IPS-20b (cell line): ENCODE results near the gene BCAS3.
"Not testable (repeated sequence)": the region's sequence is repeated elsewhere in the genome, so short reads cannot be mapped to it uniquely, and the experiment has no call there.

ENCODE experiments used
- H3K27ac ChIP-seq: one replicate; pipeline ENCODE4 v1.5.1; 2013; ENCODE audit warnings: low read length
- H3K27me3 ChIP-seq: 2 replicates; pipeline ENCODE4 v1.6.1; 2013; ENCODE audit warnings: mild to moderate bottlenecking, low read length, inconsistent platforms; ENCODE audit not compliant: insufficient read depth
- H3K36me3 ChIP-seq: 2 replicates; pipeline ENCODE4 v1.6.1; 2013; ENCODE audit warnings: low read depth, mild to moderate bottlenecking, inconsistent platforms, low read length, moderate library complexity; ENCODE audit not compliant: insufficient read depth
- H3K4me1 ChIP-seq: 2 replicates; pipeline ENCODE4 v1.6.1; 2013; ENCODE audit warnings: mild to moderate bottlenecking, control low read depth, inconsistent platforms, low read length, moderate library complexity; ENCODE audit not compliant: insufficient read depth
- H3K4me3 ChIP-seq: 2 replicates; pipeline ENCODE4 v1.5.1; 2013; ENCODE audit warnings: mild to moderate bottlenecking, low read length, inconsistent platforms
- H3K9ac ChIP-seq: 2 replicates; pipeline ENCODE4 v1.6.1; 2013; ENCODE audit warnings: low read depth, mild to moderate bottlenecking, inconsistent platforms, low read length, moderate library complexity
- H3K9me3 ChIP-seq: 2 replicates; pipeline ENCODE4 v1.6.1; 2013; ENCODE audit warnings: mild to moderate bottlenecking, low read depth, low read length, inconsistent platforms; ENCODE audit not compliant: insufficient read depth

Gene BCAS3

DNA sequence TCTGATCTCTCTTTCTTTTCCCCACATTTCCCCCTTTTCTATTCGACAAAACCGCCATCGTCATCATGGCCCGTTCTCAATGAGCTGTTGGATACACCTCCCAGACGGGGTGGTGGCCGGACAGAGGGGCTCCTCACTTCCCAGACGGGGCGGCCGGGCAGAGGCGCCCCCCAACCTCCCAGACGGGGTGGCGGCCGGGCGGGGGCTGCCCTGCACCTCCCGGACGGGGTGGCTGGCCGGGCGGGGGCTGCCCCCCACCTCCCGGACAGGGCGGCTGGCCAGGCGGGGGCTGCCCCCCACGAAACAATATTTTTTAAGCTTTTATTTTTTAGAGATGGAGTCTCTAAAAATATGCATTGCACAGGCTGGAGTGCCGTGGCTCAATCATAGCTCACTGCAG, 299.2 kb downstream of the BCAS3 start:
- H3K9ac ChIP-seq, H3K4me3 ChIP-seq, H3K27me3 ChIP-seq, H3K9me3 ChIP-seq, H3K27ac ChIP-seq, H3K36me3 ChIP-seq, H3K4me1 ChIP-seq: not testable (repeated sequence)

GRCh38 chr17:60989379-60989778, 311.7 kb downstream of the BCAS3 start:
- H3K9ac ChIP-seq = no peak overlapping the region
- no peaks in the 10 kb centered on the region for H3K36me3 ChIP-seq
- H3K27ac ChIP-seq = no peak overlapping the region
- H3K4me1 ChIP-seq = no peaks in the 10 kb centered on the region
- H3K9me3 ChIP-seq = no peaks in the 10 kb centered on the region
- no peak overlapping the region for H3K4me3 ChIP-seq
- no peaks in the 10 kb centered on the region for H3K27me3 ChIP-seq

- H3K36me3 ChIP-seq = no peaks in the 10 kb centered on the region
- H3K27ac ChIP-seq = no peak overlapping the region
- H3K9ac ChIP-seq = no peak overlapping the region
- H3K4me3 ChIP-seq = no peak overlapping the region
- no peaks in the 10 kb centered on the region for H3K9me3 ChIP-seq
- H3K27me3 ChIP-seq = no peaks in the 10 kb centered on the region
- no peaks in the 10 kb centered on the region for H3K4me1 ChIP-seq
Measured at GRCh38 chr17:60989846-60990245, 312.2 kb downstream of the BCAS3 start.

DNA sequence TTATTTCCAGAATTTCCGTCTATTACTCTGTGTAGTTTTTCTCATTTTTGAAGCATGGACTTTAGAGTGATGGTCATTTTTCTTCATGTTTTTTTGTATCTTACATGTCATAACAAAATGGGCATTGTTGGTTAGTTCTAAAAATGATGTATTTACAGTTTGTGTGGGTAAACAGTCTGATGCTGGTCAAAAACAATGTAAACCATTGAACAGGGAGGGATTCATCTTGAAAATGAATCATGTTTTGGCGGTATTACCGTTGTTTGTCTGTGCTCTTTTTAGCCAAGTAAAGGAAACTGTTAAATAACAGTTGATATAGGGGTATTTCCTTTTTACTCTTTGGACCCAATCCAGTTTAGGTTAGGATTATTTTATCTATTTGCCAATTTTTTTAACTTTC, 315.8 kb downstream of the BCAS3 start:
- Histone ChIP-seq H3K36me3 (no peaks in the 10 kb centered on the region), H3K9ac (no peak overlapping the region), H3K9me3 (no peaks in the 10 kb centered on the region), H3K27ac (no peak overlapping the region), H3K27me3 (no peaks in the 10 kb centered on the region), H3K4me3 (no peak overlapping the region), H3K4me1 (no peaks in the 10 kb centered on the region)

DNA sequence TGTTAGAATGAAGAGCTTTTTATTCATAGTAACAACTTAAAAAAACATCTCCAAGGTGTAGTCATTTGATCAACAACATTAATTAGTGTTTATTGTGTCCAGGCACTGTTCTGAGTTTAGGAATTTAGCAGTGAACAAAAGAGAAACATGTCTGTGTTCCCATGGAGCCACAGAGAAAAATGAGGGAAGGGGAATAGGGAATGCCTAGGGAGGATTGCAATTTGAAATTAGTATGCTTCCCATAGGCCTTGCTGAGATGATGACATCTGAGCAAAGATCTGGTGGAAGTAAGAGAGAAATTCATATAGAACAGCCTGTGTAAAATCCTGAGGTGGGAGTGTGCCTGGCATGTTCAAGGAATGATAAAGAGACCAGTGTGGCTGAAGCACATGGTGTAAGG, 318.0 kb downstream of the BCAS3 start:
- Histone ChIP-seq H3K9me3 (no peaks in the 10 kb centered on the region), H3K36me3 (no peaks in the 10 kb centered on the region)

GRCh38 chr17:61000911-61001310, 323.3 kb downstream of the BCAS3 start:
- Histone ChIP-seq H3K27me3 (no peaks in the 10 kb centered on the region), H3K9ac (no peak overlapping the region), H3K4me1 (peaks cover 7% of the 10 kb centered on the region; the same call in 1 of the 2 replicates), H3K27ac (no peak overlapping the region), H3K36me3 (no peaks in the 10 kb centered on the region), H3K9me3 (no peaks in the 10 kb centered on the region), H3K4me3 (no peak overlapping the region)

More for the DNA sequence above, 318.0 kb downstream of the BCAS3 start:
- no peak overlapping the region for H3K9ac ChIP-seq
- H3K27me3 ChIP-seq = no peaks in the 10 kb centered on the region
- H3K27ac ChIP-seq = no peak overlapping the region
- H3K4me1 ChIP-seq = no peaks in the 10 kb centered on the region
- H3K4me3 ChIP-seq = no peak overlapping the region

DNA sequence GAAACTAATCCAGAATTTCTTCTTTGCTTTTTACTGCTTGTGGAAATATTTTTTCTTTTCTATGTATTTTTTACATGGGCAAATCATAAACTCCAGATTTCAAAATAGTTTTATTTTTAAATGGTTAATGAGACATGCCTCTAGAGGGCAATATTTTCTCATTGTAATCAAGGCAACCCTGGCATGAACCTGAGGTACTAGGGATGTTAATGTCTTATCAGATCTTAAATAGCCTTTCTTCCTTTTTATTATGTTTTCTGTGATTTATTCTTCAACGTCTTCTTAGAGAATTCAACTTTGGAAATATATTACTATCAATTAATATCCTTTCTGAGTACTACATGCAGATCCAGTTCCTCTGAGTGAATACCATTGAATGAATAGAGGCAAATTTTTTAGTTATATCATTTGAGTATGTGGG, 324.7 kb downstream of the BCAS3 start:
- no peaks in the 10 kb centered on the region for H3K27me3 ChIP-seq
- no peak overlapping the region for H3K4me3 ChIP-seq
- H3K9ac ChIP-seq = no peak overlapping the region
- no peaks in the 10 kb centered on the region; the same call in 1 of the 2 replicates for H3K9me3 ChIP-seq
- no peaks in the 10 kb centered on the region for H3K36me3 ChIP-seq
- H3K4me1 ChIP-seq = peaks cover 7% of the 10 kb centered on the region
- H3K27ac ChIP-seq = no peak overlapping the region

GRCh38 chr17:61005358-61005757, 327.7 kb downstream of the BCAS3 start:
- no peaks in the 10 kb centered on the region for H3K36me3 ChIP-seq
- H3K27me3 ChIP-seq = no peaks in the 10 kb centered on the region
- peaks cover 13% of the 10 kb centered on the region for H3K4me1 ChIP-seq
- no peak overlapping the region for H3K27ac ChIP-seq
- H3K4me3 ChIP-seq = no peak overlapping the region
- no peaks in the 10 kb centered on the region; the same call in 1 of the 2 replicates for H3K9me3 ChIP-seq
- H3K9ac ChIP-seq = no peak overlapping the region

GRCh38 chr17:61005958-61006357, 328.3 kb downstream of the BCAS3 start:
- H3K36me3 ChIP-seq, H3K4me3 ChIP-seq, H3K9ac ChIP-seq, H3K27ac ChIP-seq, H3K9me3 ChIP-seq, H3K27me3 ChIP-seq: not testable (repeated sequence)
- H3K4me1 ChIP-seq = peaks cover 13% of the 10 kb centered on the region

- H3K27ac ChIP-seq = no peak overlapping the region
- no peak overlapping the region for H3K9ac ChIP-seq
- no peaks in the 10 kb centered on the region; the same call in 1 of the 2 replicates for H3K9me3 ChIP-seq
- no peak overlapping the region for H3K4me3 ChIP-seq
- H3K27me3 ChIP-seq = no peaks in the 10 kb centered on the region
- no peaks in the 10 kb centered on the region for H3K36me3 ChIP-seq
- H3K4me1 ChIP-seq = peaks cover 13% of the 10 kb centered on the region
Measured at GRCh38 chr17:61007980-61008379, 330.3 kb downstream of the BCAS3 start.

DNA sequence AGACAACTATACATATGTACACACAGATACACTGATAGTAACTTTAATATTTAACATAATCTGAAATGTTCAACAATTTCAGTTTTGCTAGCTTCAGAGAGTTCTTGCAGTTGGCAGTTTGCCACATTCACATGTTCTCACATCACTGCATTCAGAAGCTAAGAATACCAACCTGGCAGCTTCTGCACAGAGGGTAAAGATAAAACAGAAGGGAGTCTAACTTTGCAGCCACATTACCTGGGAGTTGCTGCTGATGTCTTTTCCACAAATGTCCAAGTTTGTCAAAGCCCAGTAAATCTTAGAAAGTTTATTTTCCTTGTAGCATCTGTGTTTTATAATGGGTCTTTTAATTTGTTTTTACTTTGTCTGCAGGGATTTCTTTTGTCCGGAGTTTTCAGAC, 332.0 kb downstream of the BCAS3 start:
- no peaks in the 10 kb centered on the region; the same call in 1 of the 2 replicates for H3K9me3 ChIP-seq
- peaks cover 6% of the 10 kb centered on the region for H3K4me1 ChIP-seq
- no peaks in the 10 kb centered on the region for H3K27me3 ChIP-seq
- H3K36me3 ChIP-seq = no peaks in the 10 kb centered on the region
- no peak overlapping the region for H3K9ac ChIP-seq
- no peak overlapping the region for H3K4me3 ChIP-seq
- no peak overlapping the region for H3K27ac ChIP-seq

- H3K36me3 ChIP-seq = no peaks in the 10 kb centered on the region
- H3K27ac ChIP-seq = no peak overlapping the region
- H3K9me3 ChIP-seq = no peaks in the 10 kb centered on the region; the same call in 1 of the 2 replicates
- no peak overlapping the region for H3K4me3 ChIP-seq
- no peak overlapping the region for H3K9ac ChIP-seq
- H3K27me3 ChIP-seq = no peaks in the 10 kb centered on the region
- peaks cover 6% of the 10 kb centered on the region for H3K4me1 ChIP-seq
Measured at GRCh38 chr17:61010661-61011170, 333.1 kb downstream of the BCAS3 start.
